Astrocyte (in vitro differentiated cells and primary cell): Measurements from ENCODE around the gene SLC25A13. TPM values are rescaled to one million over a fixed set of nuclear protein-coding genes. Genes with fewer than 3 reads are reported as not detected.
"Not testable (repeated sequence)": the region's sequence is repeated elsewhere in the genome, so short reads cannot be mapped to it uniquely, and the experiment has no call there.

Source experiments
- DNase-seq: peaks from one replicate; pipeline ENCODE4 v3.0.0-alpha.2; 2010; ENCODE audit warnings: low read depth
- FAIRE-seq: peaks from 2 replicates; lab custom pipeline; 2011; peaks lifted over from hg19 to GRCh38; lab: Jason Lieb, UNC
- H2AFZ ChIP-seq: 2 replicates; pipeline ENCODE4 v1.6.0; 2012; ENCODE audit warnings: low read depth, low read length, inconsistent platforms
- H3K27ac ChIP-seq: 2 replicates; pipeline ENCODE4 v1.5.1; 2011; ENCODE audit warnings: low read depth, low read length, inconsistent platforms
- H3K27me3 ChIP-seq: 2 replicates; pipeline ENCODE4 v1.6.0; 2011; ENCODE audit warnings: low read length, inconsistent platforms; ENCODE audit not compliant: insufficient read depth
- H3K36me3 ChIP-seq: 2 replicates; pipeline ENCODE4 v1.5.1; 2011; ENCODE audit warnings: low read length, inconsistent platforms; ENCODE audit not compliant: insufficient read depth
- H3K4me1 ChIP-seq: 2 replicates; pipeline ENCODE4 v1.5.1; 2011; ENCODE audit warnings: low read length, inconsistent platforms; ENCODE audit not compliant: insufficient read depth
- H3K4me2 ChIP-seq: 2 replicates; pipeline ENCODE4 v1.6.0; 2012; ENCODE audit warnings: low read length, inconsistent platforms
- H3K4me3 ChIP-seq: 2 replicates; pipeline ENCODE4 v1.5.1; 2011; ENCODE audit warnings: low read depth, mild to moderate bottlenecking, low read length, inconsistent platforms; ENCODE audit not compliant: insufficient read depth
- H3K79me2 ChIP-seq: 2 replicates; pipeline ENCODE4 v1.6.0; 2012; ENCODE audit warnings: mild to moderate bottlenecking, low read length, inconsistent platforms; ENCODE audit not compliant: insufficient read depth
- H3K9ac ChIP-seq: 2 replicates; pipeline ENCODE4 v1.6.0; 2012; ENCODE audit warnings: mild to moderate bottlenecking, low read length, inconsistent platforms
- H3K9me3 ChIP-seq: 2 replicates; pipeline ENCODE4 v1.5.1; 2012; ENCODE audit warnings: low read depth, mild to moderate bottlenecking, low read length, inconsistent platforms; ENCODE audit not compliant: insufficient read depth
- H4K20me1 ChIP-seq: 2 replicates; pipeline ENCODE4 v1.6.0; 2012; ENCODE audit warnings: low read length, inconsistent platforms; ENCODE audit not compliant: insufficient read depth
- H3K27ac Mint-ChIP-seq: one replicate; pipeline ENCODE4 v1.8.0; 2021; ENCODE audit warnings: mild to moderate bottlenecking, mixed read lengths; ENCODE audit not compliant: unreplicated experiment
- H3K27me3 Mint-ChIP-seq: one replicate; pipeline ENCODE4 v1.8.0; 2021; ENCODE audit warnings: low read depth, mixed read lengths; ENCODE audit not compliant: unreplicated experiment
- H3K36me3 Mint-ChIP-seq: one replicate; pipeline ENCODE4 v1.8.0; 2021; ENCODE audit warnings: low read depth, mixed read lengths; ENCODE audit not compliant: unreplicated experiment
- H3K4me1 Mint-ChIP-seq: one replicate; pipeline ENCODE4 v1.8.0; 2021; ENCODE audit warnings: low read depth, mixed read lengths; ENCODE audit not compliant: unreplicated experiment
- H3K4me3 Mint-ChIP-seq: one replicate; pipeline ENCODE4 v1.8.0; 2021; ENCODE audit warnings: mild to moderate bottlenecking, moderate library complexity, mixed read lengths; ENCODE audit not compliant: unreplicated experiment
- H3K9me3 Mint-ChIP-seq: one replicate; pipeline ENCODE4 v1.8.0; 2021; ENCODE audit warnings: mild to moderate bottlenecking, mixed read lengths; ENCODE audit not compliant: unreplicated experiment
- EZH2 ChIP-seq: IDR thresholded peaks from 2 replicates; pipeline ENCODE4 v1.6.1; 2012; ENCODE audit warnings: mild to moderate bottlenecking, low read length, inconsistent platforms; ENCODE audit not compliant: insufficient read depth
- total RNA-seq: library from RNA; stranded (reverse); gene quantifications from 2 replicates; pipeline ENCODE4 v1.2.1, GENCODE V29; 2021
- TF ChIP-seq, protein P1 (sequence below): IDR thresholded peaks from 2 replicates; pipeline ENCODE4 v1.5.1; 2011; ENCODE audit warnings: low read depth, mild to moderate bottlenecking, inconsistent platforms, low read length, moderate library complexity; ENCODE audit not compliant: insufficient read depth

SLC25A13 gene
- total RNA-seq, 1 donor from 2014 or later, result 58.1 TPM

- no peak overlapping the region for H3K27ac ChIP-seq
- Mint-ChIP-seq H3K27me3 (no peaks in the 10 kb centered on the region), H3K4me3 (no peak overlapping the region), H3K36me3 (no peaks in the 10 kb centered on the region), H3K9me3 (no peaks in the 10 kb centered on the region), H3K27ac (no peak overlapping the region), H3K4me1 (peaks cover 9% of the 10 kb centered on the region)
- H3K4me3 ChIP-seq, result no peak overlapping the region
- H3K27me3 ChIP-seq, result no peaks in the 10 kb centered on the region
- H3K9ac ChIP-seq, result no peak overlapping the region
- no peak for FAIRE-seq
- no peaks in the 10 kb centered on the region for H3K36me3 ChIP-seq
- no peaks in the 10 kb centered on the region for H3K9me3 ChIP-seq
- H4K20me1 ChIP-seq, result no peaks in the 10 kb centered on the region
- no peaks in the 10 kb centered on the region for H3K79me2 ChIP-seq
- H2AFZ ChIP-seq, result no peak overlapping the region
- TF ChIP-seq, protein P1, sequence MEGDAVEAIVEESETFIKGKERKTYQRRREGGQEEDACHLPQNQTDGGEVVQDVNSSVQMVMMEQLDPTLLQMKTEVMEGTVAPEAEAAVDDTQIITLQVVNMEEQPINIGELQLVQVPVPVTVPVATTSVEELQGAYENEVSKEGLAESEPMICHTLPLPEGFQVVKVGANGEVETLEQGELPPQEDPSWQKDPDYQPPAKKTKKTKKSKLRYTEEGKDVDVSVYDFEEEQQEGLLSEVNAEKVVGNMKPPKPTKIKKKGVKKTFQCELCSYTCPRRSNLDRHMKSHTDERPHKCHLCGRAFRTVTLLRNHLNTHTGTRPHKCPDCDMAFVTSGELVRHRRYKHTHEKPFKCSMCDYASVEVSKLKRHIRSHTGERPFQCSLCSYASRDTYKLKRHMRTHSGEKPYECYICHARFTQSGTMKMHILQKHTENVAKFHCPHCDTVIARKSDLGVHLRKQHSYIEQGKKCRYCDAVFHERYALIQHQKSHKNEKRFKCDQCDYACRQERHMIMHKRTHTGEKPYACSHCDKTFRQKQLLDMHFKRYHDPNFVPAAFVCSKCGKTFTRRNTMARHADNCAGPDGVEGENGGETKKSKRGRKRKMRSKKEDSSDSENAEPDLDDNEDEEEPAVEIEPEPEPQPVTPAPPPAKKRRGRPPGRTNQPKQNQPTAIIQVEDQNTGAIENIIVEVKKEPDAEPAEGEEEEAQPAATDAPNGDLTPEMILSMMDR, result no peak
- no peak for TF ChIP-seq EZH2
- no peak overlapping the region for H3K4me2 ChIP-seq
- H3K4me1 ChIP-seq, result no peaks in the 10 kb centered on the region
- DNase-seq, result no peak
Observed at GRCh38 chr7:96327429-96327828, 5.5 kb upstream of the SLC25A13 start.

DNA sequence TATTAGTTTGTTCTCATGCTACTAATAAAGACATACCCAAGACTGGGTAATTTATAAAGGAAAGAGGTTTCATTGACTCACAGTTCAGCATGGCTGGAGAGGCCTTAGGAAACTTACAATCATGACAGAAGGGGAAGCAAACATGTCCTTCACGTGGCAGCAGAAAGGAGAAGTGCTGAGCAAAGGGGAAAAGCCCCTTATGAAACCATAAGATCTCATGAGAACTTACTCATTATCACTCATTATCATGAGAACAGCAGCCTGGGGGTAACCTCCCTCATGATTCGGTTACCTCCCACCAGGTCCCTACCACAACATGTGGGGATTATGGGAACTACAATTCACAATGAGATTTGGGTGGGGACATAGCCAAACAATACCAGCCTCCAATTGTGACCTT, 4.9 kb upstream of the SLC25A13 start:
- not testable (repeated sequence) for H3K9ac ChIP-seq, H4K20me1 ChIP-seq, DNase-seq, H3K9me3 ChIP-seq, H3K27me3 Mint-ChIP-seq, H3K36me3 ChIP-seq, H3K4me3 ChIP-seq, H2AFZ ChIP-seq, H3K27me3 ChIP-seq, H3K27ac ChIP-seq, H3K79me2 ChIP-seq, FAIRE-seq, H3K4me1 Mint-ChIP-seq, H3K9me3 Mint-ChIP-seq, H3K4me1 ChIP-seq, H3K27ac Mint-ChIP-seq, H3K4me3 Mint-ChIP-seq, H3K36me3 Mint-ChIP-seq, H3K4me2 ChIP-seq

GRCh38 chr7:96322847-96323461, 1.1 kb upstream of the SLC25A13 start:
- peaks cover 14% of the 10 kb centered on the region for H3K4me1 Mint-ChIP-seq
- no peak overlapping the region for H3K9ac ChIP-seq
- no peaks in the 10 kb centered on the region for H3K27me3 ChIP-seq
- H3K27me3 Mint-ChIP-seq, result no peaks in the 10 kb centered on the region
- H2AFZ ChIP-seq, result no peak overlapping the region
- no peak overlapping the region for H3K27ac Mint-ChIP-seq
- DNase-seq (no peak), FAIRE-seq (no peak)
- peaks cover 5% of the 10 kb centered on the region for H4K20me1 ChIP-seq
- H3K4me2 ChIP-seq, result no peak overlapping the region
- no peaks in the 10 kb centered on the region for H3K9me3 ChIP-seq
- H3K27ac ChIP-seq, result no peak overlapping the region
- no peak overlapping the region for H3K4me3 ChIP-seq
- no peaks in the 10 kb centered on the region for H3K36me3 ChIP-seq
- no peaks in the 10 kb centered on the region for H3K4me1 ChIP-seq
- TF ChIP-seq EZH2, result no peak
- TF ChIP-seq, protein P1, result no peak
- peaks cover 16% of the 10 kb centered on the region for H3K79me2 ChIP-seq
- H3K9me3 Mint-ChIP-seq, result no peaks in the 10 kb centered on the region
- H3K36me3 Mint-ChIP-seq, result no peaks in the 10 kb centered on the region
- H3K4me3 Mint-ChIP-seq, result peak overlapping the region; percentile 77
